HEK293T (cell line): ENCODE measurements around the gene MPV17L.
"Not testable (repeated sequence)": the region's sequence is repeated elsewhere in the genome, so short reads cannot be mapped to it uniquely, and the experiment has no call there.

Source experiments
- CTCF ChIA-PET: fragments of 350-600 bp; formaldehyde crosslinking; extraction: SDS; loops from one replicate; lab custom pipeline; 2021; ENCODE audit warnings: antibody characterized with exemption, inconsistent platforms; lab: Yijun Ruan, JAX
- POLR2A ChIA-PET: fragments of 350-600 bp; formaldehyde crosslinking; extraction: SDS; loops from one replicate; lab custom pipeline; 2020; ENCODE audit warnings: antibody characterized with exemption, inconsistent platforms; lab: Yijun Ruan, JAX
- DNase-seq: peaks from one replicate; pipeline ENCODE4 v3.0.0; 2012; ENCODE audit warnings: mixed read lengths; ENCODE audit errors: extremely low spot score
- ARNT ChIP-seq: fragments of 450-650 bp; IDR thresholded peaks from 2 replicates; pipeline ENCODE4 v1.6.1; 2017; ENCODE audit warnings: mild to moderate bottlenecking
- BHLHE40 ChIP-seq: fragments of 450-650 bp; IDR thresholded peaks from 2 replicates; pipeline ENCODE4 v1.6.1; 2016; ENCODE audit warnings: mild to moderate bottlenecking, moderate library complexity, borderline replicate concordance
- CTBP1 ChIP-seq: fragments of 450-650 bp; IDR thresholded peaks from 2 replicates; pipeline ENCODE4 v1.6.1; 2016; ENCODE audit warnings: borderline replicate concordance
- ELF4 ChIP-seq: fragments of 450-650 bp; IDR thresholded peaks from 2 replicates; pipeline ENCODE4 v1.6.1; 2017; ENCODE audit warnings: antibody characterized with exemption
- FOXA1 ChIP-seq: fragments of 450-650 bp; IDR thresholded peaks from 2 replicates; pipeline ENCODE4 v1.6.1; 2016; ENCODE audit warnings: mild to moderate bottlenecking
- FOXK2 ChIP-seq: fragments of 450-650 bp; IDR thresholded peaks from 2 replicates; pipeline ENCODE4 v1.6.1; 2016; ENCODE audit warnings: mild to moderate bottlenecking
- FOXM1 ChIP-seq: fragments of 450-650 bp; IDR thresholded peaks from 2 replicates; pipeline ENCODE4 v1.6.1; 2017; ENCODE audit warnings: mild to moderate bottlenecking, borderline replicate concordance
- HDGF ChIP-seq: fragments of 450-650 bp; IDR thresholded peaks from 2 replicates; pipeline ENCODE4 v1.6.1; 2017; ENCODE audit warnings: antibody characterized with exemption, borderline replicate concordance
- L3MBTL2 ChIP-seq: fragments of 450-650 bp; conservative IDR thresholded peaks from 2 replicates; pipeline ENCODE4 v1.6.1; 2016; ENCODE audit warnings: mild to moderate bottlenecking
- LEF1 ChIP-seq: fragments of 450-650 bp; IDR thresholded peaks from 2 replicates; pipeline ENCODE4 v1.6.1; 2017; ENCODE audit warnings: mild to moderate bottlenecking, borderline replicate concordance
- NFRKB ChIP-seq: fragments of 450-650 bp; IDR thresholded peaks from 2 replicates; pipeline ENCODE4 v1.6.1; 2016; ENCODE audit warnings: mild to moderate bottlenecking, moderate library complexity
- PKNOX1 ChIP-seq: fragments of 450-650 bp; IDR thresholded peaks from 2 replicates; pipeline ENCODE4 v1.6.1; 2016
- SP1 ChIP-seq: fragments of 450-650 bp; IDR thresholded peaks from 2 replicates; pipeline ENCODE4 v1.6.1; 2017
- SUZ12 ChIP-seq: fragments of 450-650 bp; IDR thresholded peaks from 2 replicates; pipeline ENCODE4 v1.6.1; 2016; ENCODE audit warnings: mild to moderate bottlenecking
- TARDBP ChIP-seq: fragments of 450-650 bp; IDR thresholded peaks from 2 replicates; pipeline ENCODE4 v1.6.1; 2016
- ZNF384 ChIP-seq: fragments of 450-650 bp; IDR thresholded peaks from 2 replicates; pipeline ENCODE4 v1.6.1; 2016

MPV17L gene

GRCh38 chr16:15395631-15396508, at the start of gene MPV17L:
MPV17L (plus strand) TSS chr16:15395754; CDS start chr16:15395898, 144 bp downstream.
- CTCF ChIA-PET, POLR2A ChIA-PET, DNase-seq: not testable (repeated sequence)

- DNase-seq, CTCF ChIA-PET, POLR2A ChIA-PET: not testable (repeated sequence)
Observed at GRCh38 chr16:15348721-15349120, 46.8 kb upstream of the MPV17L start.

- DNase-seq, POLR2A ChIA-PET, CTCF ChIA-PET: not testable (repeated sequence)
Observed at GRCh38 chr16:15351251-15351650, 44.3 kb upstream of the MPV17L start.

GRCh38 chr16:15351745-15352144, 43.8 kb upstream of the MPV17L start:
- POLR2A ChIA-PET, DNase-seq, CTCF ChIA-PET: not testable (repeated sequence)

GRCh38 chr16:15352852-15353251, 42.7 kb upstream of the MPV17L start:
- DNase-seq, CTCF ChIA-PET, POLR2A ChIA-PET: not testable (repeated sequence)

GRCh38 chr16:15354846-15355245, 40.7 kb upstream of the MPV17L start:
- POLR2A ChIA-PET, DNase-seq, CTCF ChIA-PET: not testable (repeated sequence)

GRCh38 chr16:15357495-15357894, 38.1 kb upstream of the MPV17L start:
- POLR2A ChIA-PET, DNase-seq, CTCF ChIA-PET: not testable (repeated sequence)

GRCh38 chr16:15378194-15378593, 17.4 kb upstream of the MPV17L start, which contains the start of gene NPIPA5:
NPIPA5 (minus strand) TSS chr16:15378294; CDS start chr16:15378294, 0 bp downstream.
- DNase-seq, POLR2A ChIA-PET, CTCF ChIA-PET: not testable (repeated sequence)

- CTCF ChIA-PET, POLR2A ChIA-PET: not testable (repeated sequence)
Observed at GRCh38 chr16:15382810-15383209, 12.7 kb upstream of the MPV17L start.

GRCh38 chr16:15388060-15388459, 7.5 kb upstream of the MPV17L start:
- DNase-seq, POLR2A ChIA-PET, CTCF ChIA-PET: not testable (repeated sequence)

More at GRCh38 chr16:15382810-15383209, 12.7 kb upstream of the MPV17L start:
- DNase-seq: not testable (repeated sequence)

- CTCF ChIA-PET, POLR2A ChIA-PET, DNase-seq: not testable (repeated sequence)
Observed at GRCh38 chr16:15389916-15390315, 5.6 kb upstream of the MPV17L start.

- CTCF ChIA-PET, DNase-seq, POLR2A ChIA-PET: not testable (repeated sequence)
Observed at GRCh38 chr16:15393025-15393424, 2.5 kb upstream of the MPV17L start.

- CTCF ChIA-PET, DNase-seq, POLR2A ChIA-PET: not testable (repeated sequence)
Observed at GRCh38 chr16:15396509-15396829, 915 bp downstream of the MPV17L start.

- CTCF ChIA-PET: no interaction called here
- no peak for TF ChIP-seq ZNF384
- TF ChIP-seq L3MBTL2: no peak
- no peak for TF ChIP-seq BHLHE40
- no peak for TF ChIP-seq SP1
- no peak for TF ChIP-seq TARDBP
- no peak for TF ChIP-seq HDGF
- no peak for TF ChIP-seq FOXA1
- no peak for TF ChIP-seq CTBP1
- no peak for TF ChIP-seq FOXM1
- TF ChIP-seq LEF1: no peak
- no peak for TF ChIP-seq SUZ12
- TF ChIP-seq ELF4: no peak
- no peak for TF ChIP-seq NFRKB
- TF ChIP-seq PKNOX1: no peak
- no peak for TF ChIP-seq FOXK2
- TF ChIP-seq ARNT: no peak
- no peak for DNase-seq
- POLR2A ChIA-PET: no interaction called here
Observed at GRCh38 chr16:15396948-15397594, 1.5 kb downstream of the MPV17L start.
